Activated T-helper 1 cell treated with anti-CD3 and anti-CD28 coated beads, Interleukin-12 subunit alpha, Interleukin-12 subunit beta, Interleukin-2, Interleukin-4 antibody, amounts not matched to agents 30 ng/mL and 10 ng/mL and 1 ng/mL, durations not matched to agents 14 hours and 24 hours and 36 hours (primary cell): ENCODE results near the gene ALDOB. TPM values are rescaled to one million over a fixed set of nuclear protein-coding genes. Genes with fewer than 3 reads are reported as not detected.
"Not testable (repeated sequence)": the region's sequence is repeated elsewhere in the genome, so short reads cannot be mapped to it uniquely, and the experiment has no call there.

ENCODE experiments used
- DNase-seq: peaks from one replicate; pipeline ENCODE4 v3.0.0; 2021; ENCODE audit warnings: low spot score
- H3K27ac Mint-ChIP-seq: one replicate; pipeline ENCODE4 v1.8.0; 2021; ENCODE audit warnings: mild to moderate bottlenecking, mixed read lengths
- H3K27me3 Mint-ChIP-seq: one replicate; pipeline ENCODE4 v1.8.0; 2022; ENCODE audit warnings: mild to moderate bottlenecking, moderate library complexity, mixed read lengths; ENCODE audit not compliant: insufficient read depth
- H3K36me3 Mint-ChIP-seq: one replicate; pipeline ENCODE4 v1.8.0; 2021; ENCODE audit warnings: low read depth, mixed read lengths
- H3K4me1 Mint-ChIP-seq: one replicate; pipeline ENCODE4 v1.8.0; 2021; ENCODE audit warnings: low read depth, mixed read lengths
- H3K4me3 Mint-ChIP-seq: one replicate; pipeline ENCODE4 v1.8.0; 2021; ENCODE audit warnings: mild to moderate bottlenecking, moderate library complexity, mixed read lengths
- H3K9me3 Mint-ChIP-seq: one replicate; pipeline ENCODE4 v1.8.0; 2021; ENCODE audit warnings: mixed read lengths
- intact Hi-C: fragments of 100-400 bp; cut with micrococcal nuclease; formaldehyde crosslinking; loops from one replicate; pipeline ENCODE4 v1.15.1; 2024
- total RNA-seq: library from RNA; stranded (reverse); gene quantifications from 2 replicates; pipeline ENCODE4 v1.2.3, GENCODE V29; 2022

ALDOB gene
- total RNA-seq, 1 donor from 2014 or later, result not detected

- peaks cover 8% of the 10 kb centered on the region for H3K4me1 Mint-ChIP-seq
- H3K27me3 Mint-ChIP-seq, result no peaks in the 10 kb centered on the region
- H3K27ac Mint-ChIP-seq, result no peak overlapping the region
- H3K36me3 Mint-ChIP-seq, result peaks cover 46% of the 10 kb centered on the region
- no peak overlapping the region for H3K4me3 Mint-ChIP-seq
- intact Hi-C loops, result no loop called here
- H3K9me3 Mint-ChIP-seq, result peaks cover 30% of the 10 kb centered on the region
- no peak for DNase-seq
Measured at GRCh38 chr9:101387871-101388506, 47.6 kb downstream of the ALDOB start.

- peaks cover 18% of the 10 kb centered on the region for H3K9me3 Mint-ChIP-seq
- peaks cover 21% of the 10 kb centered on the region for H3K36me3 Mint-ChIP-seq
- H3K4me1 Mint-ChIP-seq, H3K27me3 Mint-ChIP-seq, intact Hi-C loops, DNase-seq, H3K4me3 Mint-ChIP-seq, H3K27ac Mint-ChIP-seq: not testable (repeated sequence)
Measured at GRCh38 chr9:101384873-101385536, 50.6 kb downstream of the ALDOB start, which contains the start of gene BAAT. Gene BAAT, minus strand, starts transcription at chr9:101385006. Its CDS starts 13,602 bp downstream, at chr9:101371404.

- H3K27me3 Mint-ChIP-seq, result no peaks in the 10 kb centered on the region
- intact Hi-C loops, result no loop called here
Measured at GRCh38 chr9:101383361-101383760, 52.2 kb downstream of the ALDOB start.

GRCh38 chr9:101381833-101382342, 53.7 kb downstream of the ALDOB start:
- H3K27me3 Mint-ChIP-seq, result peaks cover 3% of the 10 kb centered on the region
- no peak for DNase-seq
- H3K4me1 Mint-ChIP-seq, result no peaks in the 10 kb centered on the region
- peaks cover 23% of the 10 kb centered on the region for H3K9me3 Mint-ChIP-seq
- H3K27ac Mint-ChIP-seq, result no peak overlapping the region
- H3K4me3 Mint-ChIP-seq, result no peak overlapping the region
- intact Hi-C loops, result no loop called here
- H3K36me3 Mint-ChIP-seq, result peaks cover 4% of the 10 kb centered on the region

More at GRCh38 chr9:101383361-101383760, 52.2 kb downstream of the ALDOB start:
- DNase-seq, result no peak
- Mint-ChIP-seq H3K27ac (no peak overlapping the region), H3K4me1 (no peaks in the 10 kb centered on the region), H3K4me3 (no peak overlapping the region), H3K36me3 (peaks cover 12% of the 10 kb centered on the region), H3K9me3 (peaks cover 18% of the 10 kb centered on the region)

- Mint-ChIP-seq H3K4me3 (no peak overlapping the region), H3K27ac (no peak overlapping the region)
- intact Hi-C loops, result no loop called here
Measured at GRCh38 chr9:101381118-101381517, 54.5 kb downstream of the ALDOB start.

GRCh38 chr9:101380295-101380694, 55.3 kb downstream of the ALDOB start:
- Mint-ChIP-seq H3K36me3 (no peaks in the 10 kb centered on the region), H3K27ac (no peak overlapping the region), H3K27me3 (peaks cover 3% of the 10 kb centered on the region), H3K4me1 (no peaks in the 10 kb centered on the region), H3K9me3 (peaks cover 15% of the 10 kb centered on the region), H3K4me3 (no peak overlapping the region)
- intact Hi-C loops, result no loop called here
- no peak for DNase-seq

More at GRCh38 chr9:101381118-101381517, 54.5 kb downstream of the ALDOB start:
- DNase-seq, result no peak
- peaks cover 3% of the 10 kb centered on the region for H3K27me3 Mint-ChIP-seq
- H3K4me1 Mint-ChIP-seq, result no peaks in the 10 kb centered on the region
- peaks cover 2% of the 10 kb centered on the region for H3K36me3 Mint-ChIP-seq
- H3K9me3 Mint-ChIP-seq, result peaks cover 21% of the 10 kb centered on the region

GRCh38 chr9:101376111-101376848, 59.3 kb downstream of the ALDOB start:
- no peaks in the 10 kb centered on the region for H3K36me3 Mint-ChIP-seq
- no peak overlapping the region for H3K27ac Mint-ChIP-seq
- no peak for DNase-seq
- H3K4me1 Mint-ChIP-seq, result no peaks in the 10 kb centered on the region
- peaks cover 6% of the 10 kb centered on the region for H3K27me3 Mint-ChIP-seq
- intact Hi-C loops, result no loop called here
- peaks cover 5% of the 10 kb centered on the region for H3K9me3 Mint-ChIP-seq
- no peak overlapping the region for H3K4me3 Mint-ChIP-seq

- Mint-ChIP-seq H3K4me1 (no peaks in the 10 kb centered on the region), H3K27ac (no peak overlapping the region), H3K9me3 (peaks cover 5% of the 10 kb centered on the region), H3K27me3 (peaks cover 6% of the 10 kb centered on the region), H3K36me3 (no peaks in the 10 kb centered on the region), H3K4me3 (no peak overlapping the region)
- DNase-seq, result no peak
- intact Hi-C loops, result no loop called here
Measured at GRCh38 chr9:101375546-101375945, 60.0 kb downstream of the ALDOB start.

GRCh38 chr9:101372327-101373118, 63.1 kb downstream of the ALDOB start:
- no peak overlapping the region for H3K27ac Mint-ChIP-seq
- H3K27me3 Mint-ChIP-seq, result peaks cover 5% of the 10 kb centered on the region
- H3K9me3 Mint-ChIP-seq, result peaks cover 2% of the 10 kb centered on the region
- H3K4me3 Mint-ChIP-seq, result no peak overlapping the region
- DNase-seq, result no peak
- intact Hi-C loops, result no loop called here
- no peaks in the 10 kb centered on the region for H3K4me1 Mint-ChIP-seq
- H3K36me3 Mint-ChIP-seq, result no peaks in the 10 kb centered on the region

GRCh38 chr9:101371813-101372212, 63.8 kb downstream of the ALDOB start:
- no peak overlapping the region for H3K27ac Mint-ChIP-seq
- intact Hi-C loops, result no loop called here
- no peaks in the 10 kb centered on the region for H3K9me3 Mint-ChIP-seq
- H3K4me3 Mint-ChIP-seq, result no peak overlapping the region
- H3K36me3 Mint-ChIP-seq, result no peaks in the 10 kb centered on the region
- H3K27me3 Mint-ChIP-seq, result peaks cover 3% of the 10 kb centered on the region
- DNase-seq, result no peak
- H3K4me1 Mint-ChIP-seq, result no peaks in the 10 kb centered on the region
